Naive B cell (primary cell): ENCODE measurements around the gene ABCB8. TPM values are rescaled to one million over a fixed set of nuclear protein-coding genes. Genes with fewer than 3 reads are reported as not detected.

Experiments used
- ATAC-seq, 2 donors: fragments of 150-1000 bp; cut with Tn5 transposase; 2 replicates each; pipeline ENCODE4 v1.10.0; 2021; ENCODE audit warnings: low read depth in 2 of 2, mild to moderate bottlenecking in 2 of 2, moderate library complexity in 2 of 2
- DNase-seq: peaks from one replicate; pipeline ENCODE4 v3.0.0; 2022
- H3K27ac Mint-ChIP-seq, 6 donors: one replicate each; pipeline ENCODE4 v1.8.0; 2020 to 2022; ENCODE audit warnings: mild to moderate bottlenecking in 6 of 6, mixed read lengths in 6 of 6, moderate library complexity in 5 of 6, inconsistent platforms in 2 of 6
- H3K27me3 Mint-ChIP-seq, 3 donors: one replicate each; pipeline ENCODE4 v1.8.0; 2021 to 2022; ENCODE audit warnings: mixed read lengths in 3 of 3, mild to moderate bottlenecking in 1 of 3
- H3K36me3 Mint-ChIP-seq, 2 donors: one replicate each; pipeline ENCODE4 v1.8.0; 2020 to 2022; ENCODE audit warnings: mixed read lengths in 2 of 2, inconsistent platforms in 1 of 2, mild to moderate bottlenecking in 1 of 2
- H3K4me1 Mint-ChIP-seq, 3 donors: one replicate each; pipeline ENCODE4 v1.8.0; 2020 to 2022; ENCODE audit warnings: mixed read lengths in 3 of 3, inconsistent platforms in 1 of 3, mild to moderate bottlenecking in 1 of 3, moderate library complexity in 1 of 3
- H3K4me3 Mint-ChIP-seq, 8 donors: one replicate each; pipeline ENCODE4 v1.8.0; 2020 to 2022; ENCODE audit warnings: mild to moderate bottlenecking in 8 of 8, mixed read lengths in 8 of 8, moderate library complexity in 8 of 8, inconsistent platforms in 2 of 8
- H3K9me3 Mint-ChIP-seq, 7 donors: one replicate each; pipeline ENCODE4 v1.8.0; 2020 to 2022; ENCODE audit warnings: mixed read lengths in 7 of 7, mild to moderate bottlenecking in 5 of 7, inconsistent platforms in 2 of 7, moderate library complexity in 1 of 7
- polyA plus RNA-seq, 6 donors: library from polyadenylated mRNA; unstranded; fragments of 300-500 nt; fragmentation: Illumina TruSeq; gene quantifications; one replicate each; pipeline ENCODE4 v1.2.3, GENCODE V29; 2021; ENCODE audit warnings: low read depth in 6 of 6

Gene ABCB8
- polyA plus RNA-seq, 6 donors from 2014 or later, result 18.4 to 32.4 (median 23.4) TPM

DNA sequence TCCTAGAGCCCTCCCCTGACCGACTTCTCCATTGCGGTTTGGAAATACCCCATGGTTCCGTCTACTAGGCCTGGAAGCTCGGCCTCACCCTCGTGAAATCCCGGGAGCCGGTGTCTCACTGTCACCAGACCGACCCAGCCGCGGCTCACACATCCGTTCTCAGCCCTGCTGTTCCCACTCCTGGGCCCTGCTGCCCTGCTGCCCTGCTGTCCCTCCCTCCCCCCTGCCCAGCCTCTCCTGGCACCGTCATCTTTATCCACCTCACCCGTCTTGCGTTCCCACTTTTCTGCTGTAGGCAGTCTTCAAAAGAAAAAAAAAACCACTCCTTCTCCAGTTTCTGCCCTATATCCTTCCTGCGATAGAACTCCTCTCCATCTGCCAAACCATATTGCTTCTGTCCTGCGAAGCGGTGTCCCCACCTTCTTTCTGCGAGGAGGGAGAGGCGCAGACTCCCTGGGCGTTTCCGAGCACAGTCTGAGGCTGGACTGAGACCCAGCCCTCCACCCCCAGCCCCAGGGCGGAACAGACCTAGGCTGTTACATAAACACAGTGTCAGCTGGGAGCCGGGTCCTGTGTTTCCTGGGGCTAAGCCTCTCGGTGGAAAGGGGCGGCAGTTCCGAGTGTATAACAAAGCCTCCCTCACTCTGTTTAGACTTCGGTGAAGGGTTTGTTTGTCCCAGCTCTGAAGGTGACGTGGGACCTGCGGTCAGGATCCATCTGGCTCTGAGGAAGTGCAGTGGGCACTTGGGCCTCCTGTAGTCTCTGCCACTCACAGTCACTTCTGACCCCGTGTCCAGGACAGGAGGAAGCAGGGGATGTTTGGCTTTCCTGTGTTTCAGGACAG, 60.8 kb downstream of the ABCB8 start:
- peak overlapping the region; percentile 52 to 83 (median 70) for H3K4me3 Mint-ChIP-seq
- peaks cover 0 to 6% of the 10 kb centered on the region in 2 donors for H3K36me3 Mint-ChIP-seq
- peaks cover 0 to 2% (median 0%) of the 10 kb centered on the region in 7 donors for H3K9me3 Mint-ChIP-seq
- H3K4me1 Mint-ChIP-seq, result peaks cover 28 to 33% (median 31%) of the 10 kb centered on the region in 3 donors
- H3K27ac Mint-ChIP-seq, result peak overlapping the region; percentile 38 to 94 (median 70)
- peak; percentile 22 to 31 for ATAC-seq
- peaks cover 36 to 64% (median 44%) of the 10 kb centered on the region in 3 donors for H3K27me3 Mint-ChIP-seq
- DNase-seq, result no peak

DNA sequence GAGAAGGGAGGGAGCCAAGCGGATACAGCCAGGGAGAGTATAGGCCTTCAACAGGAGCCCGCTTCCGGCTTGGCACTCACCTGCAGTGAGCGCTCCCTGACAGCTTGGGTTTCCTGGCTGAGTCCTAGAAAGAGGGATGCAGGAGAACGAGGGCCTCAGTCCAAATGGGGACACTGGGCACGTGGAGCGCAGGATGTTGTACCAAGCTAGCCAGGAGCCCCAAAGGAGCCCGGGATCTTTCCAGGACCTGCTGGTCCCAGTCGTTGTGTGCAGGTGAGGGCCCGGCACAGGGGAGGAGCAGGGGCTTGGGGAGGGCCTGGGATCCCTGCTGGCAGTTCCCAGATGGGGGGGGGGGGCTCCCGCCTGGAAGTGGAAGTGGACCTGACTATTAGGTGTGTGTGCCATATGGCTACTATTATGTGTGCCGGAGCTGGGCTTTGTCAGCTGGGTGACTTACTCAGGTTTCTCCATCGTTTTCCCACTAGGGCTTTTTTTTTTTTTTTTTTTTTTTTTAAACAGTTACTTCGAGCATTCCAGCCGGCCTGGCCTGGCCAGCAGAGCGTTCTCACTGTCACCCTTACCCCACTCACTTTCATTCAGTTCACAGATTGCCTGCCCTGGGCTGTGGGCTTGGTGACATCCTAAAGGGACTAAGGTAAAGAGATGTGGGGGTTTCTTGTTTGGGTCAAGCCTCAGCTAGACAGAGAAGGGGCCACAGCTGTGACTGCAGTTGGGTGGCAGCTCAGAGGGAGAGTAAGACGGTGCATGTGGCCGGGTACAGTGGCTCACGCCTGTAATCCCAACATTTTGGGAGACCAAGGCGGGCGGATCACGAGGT, 61.9 kb downstream of the ABCB8 start:
- no peak for ATAC-seq
- Mint-ChIP-seq H3K4me1 (peaks cover 21 to 29% (median 25%) of the 10 kb centered on the region in 3 donors), H3K9me3 (peaks cover 0 to 2% (median 0%) of the 10 kb centered on the region in 7 donors), H3K4me3 (no peak overlapping the region), H3K27ac (peak overlapping the region in 1 of 6 donors; percentile 85), H3K36me3 (peaks cover 0 to 6% of the 10 kb centered on the region in 2 donors), H3K27me3 (peaks cover 31 to 66% (median 36%) of the 10 kb centered on the region in 3 donors)
- no peak for DNase-seq

DNA sequence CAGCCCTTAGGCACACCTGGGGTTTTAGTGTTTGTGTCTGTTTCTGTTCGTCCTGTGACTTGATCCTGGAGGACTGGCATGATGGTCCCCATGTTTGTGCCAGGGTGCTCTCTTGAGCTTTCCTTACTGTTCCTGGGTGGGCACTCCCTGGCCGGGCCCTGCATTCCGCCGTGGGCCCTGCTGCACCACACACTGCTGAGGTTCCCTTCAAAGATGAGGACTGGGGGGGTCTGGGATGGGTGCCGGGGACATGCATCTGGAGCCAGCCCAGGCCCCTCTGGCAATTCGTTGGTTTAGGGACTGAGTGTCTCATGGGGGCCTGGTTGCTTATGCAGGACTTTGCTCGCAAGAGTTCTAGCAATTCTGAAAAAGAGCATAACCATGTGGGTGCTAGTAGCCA, 62.8 kb downstream of the ABCB8 start:
- ATAC-seq (no peak), DNase-seq (no peak)
- Mint-ChIP-seq H3K36me3 (peaks cover 0 to 1% of the 10 kb centered on the region in 2 donors), H3K4me1 (peaks cover 12 to 20% (median 17%) of the 10 kb centered on the region in 3 donors), H3K4me3 (no peak overlapping the region), H3K27me3 (peaks cover 23 to 57% (median 27%) of the 10 kb centered on the region in 3 donors), H3K27ac (no peak overlapping the region), H3K9me3 (peaks cover 0 to 2% (median 0%) of the 10 kb centered on the region in 7 donors)

- peaks cover 0 to 2% (median 0%) of the 10 kb centered on the region in 7 donors for H3K9me3 Mint-ChIP-seq
- H3K36me3 Mint-ChIP-seq, result no peaks in the 10 kb centered on the region
- no peak overlapping the region for H3K4me3 Mint-ChIP-seq
- peaks cover 12 to 20% (median 15%) of the 10 kb centered on the region in 3 donors for H3K4me1 Mint-ChIP-seq
- H3K27ac Mint-ChIP-seq, result no peak overlapping the region
- peaks cover 23 to 56% (median 25%) of the 10 kb centered on the region in 3 donors for H3K27me3 Mint-ChIP-seq
- DNase-seq, result no peak
- ATAC-seq, result no peak
Measured at GRCh38 chr7:151091431-151091830, 63.2 kb downstream of the ABCB8 start.

GRCh38 chr7:151091988-151092387, 63.7 kb downstream of the ABCB8 start:
- Mint-ChIP-seq H3K4me3 (no peak overlapping the region), H3K4me1 (peaks cover 11 to 20% (median 15%) of the 10 kb centered on the region in 3 donors), H3K36me3 (no peaks in the 10 kb centered on the region), H3K9me3 (peaks cover 0 to 2% (median 0%) of the 10 kb centered on the region in 7 donors), H3K27me3 (peaks cover 23 to 53% (median 25%) of the 10 kb centered on the region in 3 donors), H3K27ac (no peak overlapping the region)
- no peak for DNase-seq
- ATAC-seq, result no peak

DNA sequence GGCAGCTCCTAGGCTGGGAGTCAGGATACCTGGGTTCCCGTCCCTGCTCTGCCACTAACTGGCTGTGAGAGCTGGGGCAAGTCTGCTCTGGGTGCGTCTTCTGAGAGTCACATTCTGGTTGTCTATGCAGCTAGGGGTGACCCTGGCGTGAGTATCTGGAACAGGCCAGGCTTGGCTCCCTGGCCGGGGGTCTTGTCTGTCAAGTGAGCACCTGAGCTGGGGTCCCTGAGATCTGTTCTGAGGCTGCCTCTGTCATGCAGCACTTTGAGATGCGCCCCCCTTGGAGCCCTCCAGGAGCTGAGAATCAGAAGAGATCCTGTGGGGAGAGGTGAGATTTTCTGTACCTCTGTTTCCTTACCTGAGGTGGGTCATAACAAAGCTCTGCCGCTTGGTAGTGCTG, 65.5 kb downstream of the ABCB8 start:
- DNase-seq (no peak), ATAC-seq (no peak)
- Mint-ChIP-seq H3K4me3 (peak overlapping the region in 1 of 8 donors; percentile 62), H3K27me3 (peaks cover 18 to 51% (median 23%) of the 10 kb centered on the region in 3 donors), H3K36me3 (no peaks in the 10 kb centered on the region), H3K4me1 (peaks cover 6 to 11% (median 7%) of the 10 kb centered on the region in 3 donors), H3K27ac (no peak overlapping the region), H3K9me3 (peaks cover 0 to 2% (median 0%) of the 10 kb centered on the region in 7 donors)

DNA sequence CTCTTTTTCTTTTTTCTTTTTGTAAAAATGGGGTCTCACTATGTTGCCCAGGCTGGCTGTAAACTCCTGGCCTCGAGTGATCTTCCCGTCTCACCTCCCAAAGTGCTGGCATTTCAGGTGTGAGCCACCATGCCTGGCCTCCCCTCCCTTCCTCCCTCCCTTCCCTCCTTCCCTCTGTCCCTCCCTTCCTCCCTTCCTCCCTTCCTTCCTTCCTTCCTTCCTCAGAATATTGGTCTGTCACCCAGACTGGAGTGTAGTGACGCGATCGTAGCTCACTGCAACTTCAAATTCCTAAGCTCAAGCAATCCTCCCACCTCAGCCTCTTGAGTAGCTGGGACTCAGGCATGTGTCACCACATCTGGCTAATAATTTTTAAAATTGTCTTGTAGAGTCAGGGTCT, 66.4 kb downstream of the ABCB8 start:
- H3K27me3 Mint-ChIP-seq, result peaks cover 8 to 42% (median 13%) of the 10 kb centered on the region in 3 donors
- H3K4me3 Mint-ChIP-seq, result no peak overlapping the region
- H3K36me3 Mint-ChIP-seq, result no peaks in the 10 kb centered on the region
- no peak overlapping the region for H3K27ac Mint-ChIP-seq
- H3K4me1 Mint-ChIP-seq, result peaks cover 0 to 2% (median 0%) of the 10 kb centered on the region in 3 donors
- DNase-seq (no peak), ATAC-seq (no peak)
- no peaks in the 10 kb centered on the region for H3K9me3 Mint-ChIP-seq

DNA sequence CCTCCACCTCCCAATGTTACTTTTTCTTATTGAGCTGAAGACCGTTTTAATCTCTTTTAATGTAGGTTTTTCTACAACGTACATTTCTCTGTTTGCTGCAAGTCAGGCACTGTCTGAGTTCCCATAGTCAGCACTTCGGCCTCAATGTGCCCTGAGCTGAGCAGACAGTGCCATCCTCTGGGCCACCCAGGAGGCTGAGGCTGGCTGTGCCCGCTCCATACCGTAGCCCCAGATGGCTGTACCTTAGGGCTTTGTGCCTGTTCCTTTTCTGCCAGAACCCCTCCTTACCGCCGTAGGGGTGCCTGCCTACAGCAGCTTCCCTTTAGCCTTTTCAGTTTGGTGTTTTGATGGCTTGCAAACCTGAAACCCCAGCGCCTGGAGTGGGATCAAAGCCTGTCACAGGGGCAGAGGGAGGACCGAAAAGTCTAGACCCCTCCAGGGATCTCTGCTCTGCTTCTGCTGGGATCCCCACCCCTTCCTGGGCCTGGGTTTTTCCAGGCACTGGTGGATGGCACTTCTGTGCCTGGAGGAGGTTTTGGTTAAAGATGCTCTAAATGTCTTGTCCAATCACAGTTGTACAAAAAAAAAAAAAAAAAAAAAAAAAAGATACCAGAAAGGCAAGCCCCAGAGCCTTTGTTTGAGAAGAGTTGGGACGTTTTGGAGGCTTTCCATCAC, 67.0 kb downstream of the ABCB8 start:
- H3K36me3 Mint-ChIP-seq, result no peaks in the 10 kb centered on the region
- DNase-seq, result no peak
- H3K27me3 Mint-ChIP-seq, result peaks cover 7 to 36% (median 8%) of the 10 kb centered on the region in 3 donors
- no peak overlapping the region for H3K27ac Mint-ChIP-seq
- ATAC-seq, result no peak
- H3K9me3 Mint-ChIP-seq, result no peaks in the 10 kb centered on the region
- no peaks in the 10 kb centered on the region for H3K4me1 Mint-ChIP-seq
- no peak overlapping the region for H3K4me3 Mint-ChIP-seq

DNA sequence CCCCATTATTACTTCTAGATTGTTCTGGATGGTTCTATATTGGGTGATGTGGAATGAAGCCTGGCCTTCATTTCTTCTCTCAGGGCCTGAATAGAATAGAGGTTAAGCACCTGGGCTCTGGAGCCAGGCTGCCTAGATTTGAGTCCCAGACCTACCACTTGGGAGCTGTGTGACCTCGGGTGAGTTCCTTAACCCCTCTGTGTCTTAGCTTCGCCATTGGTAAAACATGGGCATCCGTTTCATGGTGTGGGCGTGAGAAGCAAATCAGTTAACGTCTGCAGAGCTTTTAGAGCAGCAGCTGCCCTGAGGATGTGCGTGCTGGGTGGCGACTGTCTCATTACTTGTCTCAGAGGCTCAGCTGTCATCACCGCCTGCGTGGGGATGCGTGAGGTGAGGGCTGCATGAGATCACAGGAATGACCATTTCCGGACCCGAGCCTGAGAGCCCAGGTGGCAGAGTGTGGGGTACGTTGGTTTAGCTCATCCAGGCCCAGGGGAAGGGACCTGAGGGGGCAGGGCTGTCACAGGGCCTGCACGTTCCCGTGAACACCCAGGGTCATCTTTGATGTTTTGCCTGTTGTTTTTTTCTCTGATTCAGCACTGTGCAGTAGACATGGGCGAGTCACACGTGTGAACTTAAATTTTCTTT, 67.7 kb downstream of the ABCB8 start:
- H3K27me3 Mint-ChIP-seq, result peaks cover 7 to 31% (median 8%) of the 10 kb centered on the region in 3 donors
- no peak overlapping the region for H3K4me3 Mint-ChIP-seq
- no peak overlapping the region for H3K27ac Mint-ChIP-seq
- no peaks in the 10 kb centered on the region for H3K9me3 Mint-ChIP-seq
- ATAC-seq (no peak), DNase-seq (no peak)
- H3K36me3 Mint-ChIP-seq, result no peaks in the 10 kb centered on the region
- no peaks in the 10 kb centered on the region for H3K4me1 Mint-ChIP-seq

Other genes starting within 250 kb of the ABCB8 start
- gene TMEM176B, start 228.1 kb upstream of the ABCB8 start, polyA plus RNA-seq, result 1 to 10 TPM in 2 of 6 donors, under 1 TPM in 1, not detected in 3; 0.23 to 1.8 (median 1.3) TPM
- gene TMEM176A, start 227.7 kb upstream of the ABCB8 start, polyA plus RNA-seq, result 1 to 10 TPM in 1 of 6 donors, under 1 TPM in 1, not detected in 4; 0.44 to 1.9 TPM
- not detected for gene AOC1, start 175.9 kb upstream of the ABCB8 start, polyA plus RNA-seq
- gene KCNH2, start 50.1 kb upstream of the ABCB8 start, polyA plus RNA-seq, result under 1 TPM in 3 of 6 donors, not detected in 3; 0.17 to 0.29 (median 0.29) TPM
- 1 to 10 TPM in 4 of 6 donors, under 1 TPM in 2; 0.29 to 2.8 (median 1.3) TPM for gene NOS3, start 37.4 kb upstream of the ABCB8 start, polyA plus RNA-seq
- 10 to 100 TPM in 2 of 6 donors, 1 to 10 TPM in 4; 7.6 to 14.3 (median 9.6) TPM for gene ATG9B, start 4.0 kb upstream of the ABCB8 start, polyA plus RNA-seq
- not detected for gene ASIC3, start 20.1 kb downstream of the ABCB8 start, polyA plus RNA-seq
- 10 to 100 TPM in 3 of 6 donors, 1 to 10 TPM in 3; 7.3 to 10.5 (median 9.6) TPM for gene CDK5, start 29.4 kb downstream of the ABCB8 start, polyA plus RNA-seq
- gene SLC4A2, start 31.1 kb downstream of the ABCB8 start, polyA plus RNA-seq, result 10 to 100 TPM in 3 of 6 donors, 1 to 10 TPM in 3; 8.5 to 17.1 (median 12.2) TPM
- 10 to 100 TPM; 31.6 to 52.0 (median 38.1) TPM for gene FASTK, start 52.4 kb downstream of the ABCB8 start, polyA plus RNA-seq
- gene TMUB1, start 55.0 kb downstream of the ABCB8 start, polyA plus RNA-seq, result 10 to 100 TPM; 36.3 to 66.1 (median 45.5) TPM
- 1 to 10 TPM in 1 of 6 donors, under 1 TPM in 2, not detected in 3; 0.58 to 1.2 (median 0.66) TPM for gene AGAP3, start 58.0 kb downstream of the ABCB8 start, polyA plus RNA-seq
- gene GBX1, start 139.2 kb downstream of the ABCB8 start, polyA plus RNA-seq, result not detected
- gene ASB10, start 158.8 kb downstream of the ABCB8 start, polyA plus RNA-seq, result not detected
- gene H2BK1, start 182.0 kb downstream of the ABCB8 start, polyA plus RNA-seq, result not detected
- gene ABCF2, start 198.8 kb downstream of the ABCB8 start, polyA plus RNA-seq, result 10 to 100 TPM; 23.0 to 32.6 (median 25.4) TPM
- 10 to 100 TPM; 20.4 to 43.9 (median 25.2) TPM for gene CHPF2, start 204.0 kb downstream of the ABCB8 start, polyA plus RNA-seq
- 1 to 10 TPM in 1 of 6 donors, under 1 TPM in 3, not detected in 2; 0.35 to 3.1 (median 0.64) TPM for gene SMARCD3, start 220.2 kb downstream of the ABCB8 start, polyA plus RNA-seq